Fibroblast of villous mesenchyme (primary cell): Measurements from ENCODE around the gene PCSK6. TPM values are rescaled to one million over a fixed set of nuclear protein-coding genes. Genes with fewer than 3 reads are reported as not detected.

ENCODE experiments used
- DNase-seq: peaks from one replicate; pipeline ENCODE4 v3.0.0-alpha.2; 2010; ENCODE audit warnings: low read depth
- H3K4me3 ChIP-seq: 2 replicates; pipeline ENCODE4 v1.5.1; 2011; ENCODE audit warnings: low read depth, mild to moderate bottlenecking, low read length
- CTCF ChIP-seq: IDR thresholded peaks from 2 replicates; pipeline ENCODE4 v1.5.1; 2012; ENCODE audit warnings: low read depth, mild to moderate bottlenecking, low read length; ENCODE audit not compliant: insufficient read depth
- total RNA-seq: library from RNA; depleted of rRNA; stranded (reverse); fragments of >200 nt; gene quantifications from 2 replicates; pipeline ENCODE4 v1.2.3, GENCODE V29; 2012

PCSK6 gene
- total RNA-seq, 1 donor, result 10.4 TPM

- TF ChIP-seq CTCF, result no peak
- no peak overlapping the region for H3K4me3 ChIP-seq
- DNase-seq, result no peak
Observed at GRCh38 chr15:101353240-101353639, 136.3 kb downstream of the PCSK6 start.

GRCh38 chr15:101351736-101352135 is 137.8 kb downstream of the PCSK6 start:
- H3K4me3 ChIP-seq, result no peak overlapping the region
- TF ChIP-seq CTCF, result no peak
- no peak for DNase-seq

- DNase-seq, result no peak
- no peak for TF ChIP-seq CTCF
- no peak overlapping the region for H3K4me3 ChIP-seq
Observed at GRCh38 chr15:101349047-101349951, 140.2 kb downstream of the PCSK6 start.

- TF ChIP-seq CTCF, result no peak
- DNase-seq, result no peak
- H3K4me3 ChIP-seq, result no peak overlapping the region
Observed at GRCh38 chr15:101348643-101349042, 140.9 kb downstream of the PCSK6 start.

- H3K4me3 ChIP-seq, result no peak overlapping the region
- no peak for TF ChIP-seq CTCF
- no peak for DNase-seq
Observed at GRCh38 chr15:101348015-101348414, 141.5 kb downstream of the PCSK6 start.

- H3K4me3 ChIP-seq, result no peak overlapping the region
- DNase-seq, result peak; percentile 14
- no peak for TF ChIP-seq CTCF
Observed at GRCh38 chr15:101347454-101347853, 142.1 kb downstream of the PCSK6 start.

GRCh38 chr15:101346928-101347327 is 142.6 kb downstream of the PCSK6 start:
- peak; percentile 45 for DNase-seq
- no peak overlapping the region for H3K4me3 ChIP-seq
- TF ChIP-seq CTCF, result no peak
